Astrocyte (in vitro differentiated cells and primary cell): ENCODE results near the gene ABCF2. TPM values are rescaled to one million over a fixed set of nuclear protein-coding genes. Genes with fewer than 3 reads are reported as not detected.

ENCODE experiments used
- DNase-seq: peaks from one replicate; pipeline ENCODE4 v3.0.0-alpha.2; 2010; ENCODE audit warnings: low read depth
- FAIRE-seq: peaks from 2 replicates; lab custom pipeline; 2011; peaks lifted over from hg19 to GRCh38; lab: Jason Lieb, UNC
- H2AFZ ChIP-seq: 2 replicates; pipeline ENCODE4 v1.6.0; 2012; ENCODE audit warnings: low read depth, low read length, inconsistent platforms
- H3K27ac ChIP-seq: 2 replicates; pipeline ENCODE4 v1.5.1; 2011; ENCODE audit warnings: low read depth, low read length, inconsistent platforms
- H3K27me3 ChIP-seq: 2 replicates; pipeline ENCODE4 v1.6.0; 2011; ENCODE audit warnings: low read length, inconsistent platforms; ENCODE audit not compliant: insufficient read depth
- H3K36me3 ChIP-seq: 2 replicates; pipeline ENCODE4 v1.5.1; 2011; ENCODE audit warnings: low read length, inconsistent platforms; ENCODE audit not compliant: insufficient read depth
- H3K4me1 ChIP-seq: 2 replicates; pipeline ENCODE4 v1.5.1; 2011; ENCODE audit warnings: low read length, inconsistent platforms; ENCODE audit not compliant: insufficient read depth
- H3K4me2 ChIP-seq: 2 replicates; pipeline ENCODE4 v1.6.0; 2012; ENCODE audit warnings: low read length, inconsistent platforms
- H3K4me3 ChIP-seq: 2 replicates; pipeline ENCODE4 v1.5.1; 2011; ENCODE audit warnings: low read depth, mild to moderate bottlenecking, low read length, inconsistent platforms; ENCODE audit not compliant: insufficient read depth
- H3K79me2 ChIP-seq: 2 replicates; pipeline ENCODE4 v1.6.0; 2012; ENCODE audit warnings: mild to moderate bottlenecking, low read length, inconsistent platforms; ENCODE audit not compliant: insufficient read depth
- H3K9ac ChIP-seq: 2 replicates; pipeline ENCODE4 v1.6.0; 2012; ENCODE audit warnings: mild to moderate bottlenecking, low read length, inconsistent platforms
- H3K9me3 ChIP-seq: 2 replicates; pipeline ENCODE4 v1.5.1; 2012; ENCODE audit warnings: low read depth, mild to moderate bottlenecking, low read length, inconsistent platforms; ENCODE audit not compliant: insufficient read depth
- H4K20me1 ChIP-seq: 2 replicates; pipeline ENCODE4 v1.6.0; 2012; ENCODE audit warnings: low read length, inconsistent platforms; ENCODE audit not compliant: insufficient read depth
- H3K27ac Mint-ChIP-seq: one replicate; pipeline ENCODE4 v1.8.0; 2021; ENCODE audit warnings: mild to moderate bottlenecking, mixed read lengths; ENCODE audit not compliant: unreplicated experiment
- H3K27me3 Mint-ChIP-seq: one replicate; pipeline ENCODE4 v1.8.0; 2021; ENCODE audit warnings: low read depth, mixed read lengths; ENCODE audit not compliant: unreplicated experiment
- H3K36me3 Mint-ChIP-seq: one replicate; pipeline ENCODE4 v1.8.0; 2021; ENCODE audit warnings: low read depth, mixed read lengths; ENCODE audit not compliant: unreplicated experiment
- H3K4me1 Mint-ChIP-seq: one replicate; pipeline ENCODE4 v1.8.0; 2021; ENCODE audit warnings: low read depth, mixed read lengths; ENCODE audit not compliant: unreplicated experiment
- H3K4me3 Mint-ChIP-seq: one replicate; pipeline ENCODE4 v1.8.0; 2021; ENCODE audit warnings: mild to moderate bottlenecking, moderate library complexity, mixed read lengths; ENCODE audit not compliant: unreplicated experiment
- H3K9me3 Mint-ChIP-seq: one replicate; pipeline ENCODE4 v1.8.0; 2021; ENCODE audit warnings: mild to moderate bottlenecking, mixed read lengths; ENCODE audit not compliant: unreplicated experiment
- EZH2 ChIP-seq: IDR thresholded peaks from 2 replicates; pipeline ENCODE4 v1.6.1; 2012; ENCODE audit warnings: mild to moderate bottlenecking, low read length, inconsistent platforms; ENCODE audit not compliant: insufficient read depth
- total RNA-seq: library from RNA; stranded (reverse); gene quantifications from 2 replicates; pipeline ENCODE4 v1.2.1, GENCODE V29; 2021
- TF ChIP-seq, protein P1 (sequence below): IDR thresholded peaks from 2 replicates; pipeline ENCODE4 v1.5.1; 2011; ENCODE audit warnings: low read depth, mild to moderate bottlenecking, inconsistent platforms, low read length, moderate library complexity; ENCODE audit not compliant: insufficient read depth

Gene ABCF2
- total RNA-seq, 1 donor from 2014 or later: 53.2 TPM

DNA sequence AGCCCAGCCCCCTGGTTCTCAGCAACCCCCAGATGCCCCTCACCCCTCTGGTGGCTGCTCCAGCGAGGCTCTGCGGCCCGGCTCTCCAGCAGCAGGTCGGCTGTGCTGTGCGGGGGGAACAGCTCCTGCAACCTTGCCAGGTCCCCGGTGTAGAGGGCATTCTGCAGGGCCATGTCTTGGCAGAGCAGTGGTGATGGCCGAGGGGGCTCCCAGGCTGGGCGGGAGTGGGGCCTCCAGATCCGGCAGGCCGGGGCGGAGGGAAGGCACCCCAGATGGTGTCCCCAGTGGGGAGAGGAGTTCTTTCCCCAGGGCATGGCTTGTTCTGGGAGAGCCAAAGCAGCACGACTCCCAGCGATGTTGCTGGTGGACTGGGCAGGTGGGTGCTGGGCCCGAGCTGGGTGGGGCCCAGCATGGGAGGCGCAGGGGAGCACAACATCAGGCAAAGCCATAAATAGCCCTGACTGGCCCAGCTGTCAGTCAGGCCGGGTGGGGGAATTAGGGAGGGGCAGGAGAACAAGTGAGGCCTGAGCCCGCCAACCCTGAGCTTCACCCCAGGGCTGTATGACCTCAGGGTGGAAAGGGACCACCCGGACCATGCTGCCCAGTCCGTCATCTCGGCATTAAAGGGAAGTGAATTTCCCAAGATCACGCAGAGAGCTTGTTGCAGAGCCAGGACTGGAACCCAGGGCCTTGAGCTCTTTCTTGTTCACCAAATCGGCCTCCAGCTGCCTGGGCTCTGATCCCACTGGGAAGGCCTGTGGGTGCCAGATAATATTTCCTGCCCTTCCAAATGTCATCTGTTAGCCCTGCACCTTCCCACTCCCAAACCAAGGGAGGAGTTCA is 39.4 kb downstream of the ABCF2 start:
- Mint-ChIP-seq H3K27ac (no peak overlapping the region), H3K36me3 (peaks cover 2% of the 10 kb centered on the region), H3K4me1 (no peaks in the 10 kb centered on the region), H3K9me3 (peaks cover 6% of the 10 kb centered on the region), H3K27me3 (peaks cover 47% of the 10 kb centered on the region), H3K4me3 (no peak overlapping the region)
- Histone ChIP-seq H3K27me3 (peaks cover 18% of the 10 kb centered on the region), H3K79me2 (no peaks in the 10 kb centered on the region), H3K4me1 (no peaks in the 10 kb centered on the region), H3K27ac (no peak overlapping the region), H3K9ac (no peak overlapping the region), H4K20me1 (no peaks in the 10 kb centered on the region), H3K4me3 (no peak overlapping the region), H3K4me2 (no peak overlapping the region), H2AFZ (no peak overlapping the region), H3K36me3 (no peaks in the 10 kb centered on the region), H3K9me3 (no peaks in the 10 kb centered on the region)
- no peak for TF ChIP-seq EZH2
- TF ChIP-seq, protein P1, sequence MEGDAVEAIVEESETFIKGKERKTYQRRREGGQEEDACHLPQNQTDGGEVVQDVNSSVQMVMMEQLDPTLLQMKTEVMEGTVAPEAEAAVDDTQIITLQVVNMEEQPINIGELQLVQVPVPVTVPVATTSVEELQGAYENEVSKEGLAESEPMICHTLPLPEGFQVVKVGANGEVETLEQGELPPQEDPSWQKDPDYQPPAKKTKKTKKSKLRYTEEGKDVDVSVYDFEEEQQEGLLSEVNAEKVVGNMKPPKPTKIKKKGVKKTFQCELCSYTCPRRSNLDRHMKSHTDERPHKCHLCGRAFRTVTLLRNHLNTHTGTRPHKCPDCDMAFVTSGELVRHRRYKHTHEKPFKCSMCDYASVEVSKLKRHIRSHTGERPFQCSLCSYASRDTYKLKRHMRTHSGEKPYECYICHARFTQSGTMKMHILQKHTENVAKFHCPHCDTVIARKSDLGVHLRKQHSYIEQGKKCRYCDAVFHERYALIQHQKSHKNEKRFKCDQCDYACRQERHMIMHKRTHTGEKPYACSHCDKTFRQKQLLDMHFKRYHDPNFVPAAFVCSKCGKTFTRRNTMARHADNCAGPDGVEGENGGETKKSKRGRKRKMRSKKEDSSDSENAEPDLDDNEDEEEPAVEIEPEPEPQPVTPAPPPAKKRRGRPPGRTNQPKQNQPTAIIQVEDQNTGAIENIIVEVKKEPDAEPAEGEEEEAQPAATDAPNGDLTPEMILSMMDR: no peak
- DNase-seq: no peak
- FAIRE-seq: no peak

DNA sequence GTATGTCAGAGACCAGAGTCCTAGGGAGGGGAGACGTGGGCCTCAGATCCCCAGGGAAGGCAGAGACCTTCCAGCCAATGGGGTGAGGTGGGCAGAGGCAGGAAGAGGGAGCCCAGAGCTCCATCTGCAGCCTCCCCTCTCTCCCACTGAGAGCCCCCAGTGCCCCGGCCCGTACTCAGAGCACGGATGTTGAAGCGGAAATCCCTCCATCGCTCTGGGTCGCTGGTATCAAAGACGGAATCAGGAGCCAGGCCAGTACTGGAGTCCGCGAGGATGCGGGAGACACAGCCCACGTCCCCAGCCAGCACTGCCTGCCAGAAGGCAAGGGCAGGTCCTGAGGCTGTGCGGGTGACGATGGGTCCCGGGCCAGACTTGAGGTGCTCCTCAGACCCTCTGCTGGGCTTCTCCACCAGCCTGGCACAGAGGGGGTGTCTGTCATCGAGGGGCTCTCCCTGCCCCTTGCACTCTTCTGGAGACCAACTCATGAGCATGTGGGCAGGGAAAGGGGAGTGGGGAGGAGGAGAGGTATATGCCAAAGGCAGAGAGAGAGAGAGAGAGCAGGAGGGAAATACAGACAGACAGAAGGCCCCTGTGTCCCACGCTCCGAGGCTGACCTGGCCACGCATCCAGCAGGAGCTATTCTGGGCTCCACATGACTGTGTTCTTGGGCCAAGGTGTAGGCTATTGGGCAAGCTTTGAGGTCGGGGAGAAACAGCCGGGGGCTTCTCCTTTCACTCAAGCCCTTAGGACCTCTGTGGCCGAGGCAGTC is 40.2 kb downstream of the ABCF2 start, which contains the start of gene ASB10:
Gene ASB10 (minus strand): TSS at position 611 of the 769 bp plus-strand sequence. CDS start 120 bp downstream, at position 491.
- peaks cover 9% of the 10 kb centered on the region for H3K9me3 Mint-ChIP-seq
- no peaks in the 10 kb centered on the region for H4K20me1 ChIP-seq
- H3K4me3 Mint-ChIP-seq: no peak within 1 kb of the TSS
- H3K9me3 ChIP-seq: no peaks in the 10 kb centered on the region
- FAIRE-seq (no peak), DNase-seq (no peak)
- H2AFZ ChIP-seq: no peak within 1 kb of the TSS
- H3K27ac Mint-ChIP-seq: no peak within 1 kb of the TSS
- no peak within 1 kb of the TSS for H3K9ac ChIP-seq
- H3K36me3 Mint-ChIP-seq: peaks cover 2% of the 10 kb centered on the region
- H3K27me3 ChIP-seq: peaks cover 21% of the 10 kb centered on the region
- no peaks in the 10 kb centered on the region for H3K4me1 ChIP-seq
- no peak within 1 kb of the TSS for H3K4me3 ChIP-seq
- peaks cover 53% of the 10 kb centered on the region for H3K27me3 Mint-ChIP-seq
- H3K4me1 Mint-ChIP-seq: no peaks in the 10 kb centered on the region
- H3K36me3 ChIP-seq: no peaks in the 10 kb centered on the region
- H3K27ac ChIP-seq: no peak within 1 kb of the TSS
- no peak within 1 kb of the TSS for H3K4me2 ChIP-seq
- no peak for TF ChIP-seq EZH2
- TF ChIP-seq, protein P1: no peak
- H3K79me2 ChIP-seq: no peaks in the 10 kb centered on the region
